Calu3 (cell line): ENCODE results near the gene CALY. TPM values are rescaled to one million over a fixed set of nuclear protein-coding genes. Genes with fewer than 3 reads are reported as not detected.

Source experiments
- BruUV-seq: library from RNA; stranded (reverse); fragments of 400-500 nt; replicated peaks from 2 replicates; lab custom pipeline; 2021; lab: Mats Ljungman, UMichigan
- CTCF ChIA-PET: fragments of 300-600 bp; sonication (Branson Sonifier 250); formaldehyde crosslinking; loops from one replicate; lab custom pipeline; 2022; ENCODE audit warnings: antibody characterized with exemption; lab: Charles Lee
- DNase-seq: peaks from one replicate; pipeline ENCODE4 v3.0.0; 2022
- H3K27ac Mint-ChIP-seq: one replicate; pipeline ENCODE4 v1.8.0; 2022; ENCODE audit warnings: mixed read lengths; ENCODE audit not compliant: unreplicated experiment
- H3K27me3 Mint-ChIP-seq: one replicate; pipeline ENCODE4 v1.8.0; 2022; ENCODE audit warnings: mixed read lengths; ENCODE audit not compliant: unreplicated experiment
- H3K36me3 Mint-ChIP-seq: one replicate; pipeline ENCODE4 v1.8.0; 2022; ENCODE audit warnings: mild to moderate bottlenecking, moderate library complexity, mixed read lengths; ENCODE audit not compliant: insufficient read depth, unreplicated experiment
- H3K4me1 Mint-ChIP-seq: one replicate; pipeline ENCODE4 v1.8.0; 2022; ENCODE audit warnings: mild to moderate bottlenecking, low read depth, mixed read lengths; ENCODE audit not compliant: unreplicated experiment
- H3K4me3 Mint-ChIP-seq: one replicate; pipeline ENCODE4 v1.8.0; 2022; ENCODE audit warnings: mild to moderate bottlenecking, low read depth, moderate library complexity, mixed read lengths; ENCODE audit not compliant: unreplicated experiment
- H3K9me3 Mint-ChIP-seq: one replicate; pipeline ENCODE4 v1.8.0; 2022; ENCODE audit warnings: low read depth, mixed read lengths; ENCODE audit not compliant: unreplicated experiment
- intact Hi-C: fragments of 100-400 bp; cut with micrococcal nuclease; formaldehyde crosslinking; loops from one replicate; pipeline ENCODE4 v1.10.0; 2022; ENCODE audit not compliant: unreplicated experiment
- total RNA-seq: library from RNA; stranded (reverse); gene quantifications from 2 replicates; pipeline ENCODE4 v1.2.3, GENCODE V29; 2022
- TF ChIP-seq, protein P1 (sequence below): fragments of 200-600 bp; IDR thresholded peaks from one replicate; pipeline ENCODE4 v1.8.0; 2022; ENCODE audit warnings: antibody characterized with exemption; ENCODE audit not compliant: unreplicated experiment

The CALY gene
- total RNA-seq, 1 experiment from 2014 or later, result not detected

GRCh38 chr10:133335246-133336117, 1.2 kb downstream of the CALY start:
- CTCF ChIA-PET, result no interaction called here
- H3K9me3 Mint-ChIP-seq, result no peaks in the 10 kb centered on the region
- peak overlapping the region; percentile 14 for H3K27ac Mint-ChIP-seq
- BruUV-seq, result no TSS peak
- no peaks in the 10 kb centered on the region for H3K4me1 Mint-ChIP-seq
- intact Hi-C loops, result no loop called here
- H3K4me3 Mint-ChIP-seq, result peak overlapping the region; percentile 59
- peaks cover 45% of the 10 kb centered on the region for H3K27me3 Mint-ChIP-seq
- peaks cover 9% of the 10 kb centered on the region for H3K36me3 Mint-ChIP-seq
- TF ChIP-seq, protein P1, sequence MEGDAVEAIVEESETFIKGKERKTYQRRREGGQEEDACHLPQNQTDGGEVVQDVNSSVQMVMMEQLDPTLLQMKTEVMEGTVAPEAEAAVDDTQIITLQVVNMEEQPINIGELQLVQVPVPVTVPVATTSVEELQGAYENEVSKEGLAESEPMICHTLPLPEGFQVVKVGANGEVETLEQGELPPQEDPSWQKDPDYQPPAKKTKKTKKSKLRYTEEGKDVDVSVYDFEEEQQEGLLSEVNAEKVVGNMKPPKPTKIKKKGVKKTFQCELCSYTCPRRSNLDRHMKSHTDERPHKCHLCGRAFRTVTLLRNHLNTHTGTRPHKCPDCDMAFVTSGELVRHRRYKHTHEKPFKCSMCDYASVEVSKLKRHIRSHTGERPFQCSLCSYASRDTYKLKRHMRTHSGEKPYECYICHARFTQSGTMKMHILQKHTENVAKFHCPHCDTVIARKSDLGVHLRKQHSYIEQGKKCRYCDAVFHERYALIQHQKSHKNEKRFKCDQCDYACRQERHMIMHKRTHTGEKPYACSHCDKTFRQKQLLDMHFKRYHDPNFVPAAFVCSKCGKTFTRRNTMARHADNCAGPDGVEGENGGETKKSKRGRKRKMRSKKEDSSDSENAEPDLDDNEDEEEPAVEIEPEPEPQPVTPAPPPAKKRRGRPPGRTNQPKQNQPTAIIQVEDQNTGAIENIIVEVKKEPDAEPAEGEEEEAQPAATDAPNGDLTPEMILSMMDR, result no peak
- peak; percentile 38 for DNase-seq

DNA sequence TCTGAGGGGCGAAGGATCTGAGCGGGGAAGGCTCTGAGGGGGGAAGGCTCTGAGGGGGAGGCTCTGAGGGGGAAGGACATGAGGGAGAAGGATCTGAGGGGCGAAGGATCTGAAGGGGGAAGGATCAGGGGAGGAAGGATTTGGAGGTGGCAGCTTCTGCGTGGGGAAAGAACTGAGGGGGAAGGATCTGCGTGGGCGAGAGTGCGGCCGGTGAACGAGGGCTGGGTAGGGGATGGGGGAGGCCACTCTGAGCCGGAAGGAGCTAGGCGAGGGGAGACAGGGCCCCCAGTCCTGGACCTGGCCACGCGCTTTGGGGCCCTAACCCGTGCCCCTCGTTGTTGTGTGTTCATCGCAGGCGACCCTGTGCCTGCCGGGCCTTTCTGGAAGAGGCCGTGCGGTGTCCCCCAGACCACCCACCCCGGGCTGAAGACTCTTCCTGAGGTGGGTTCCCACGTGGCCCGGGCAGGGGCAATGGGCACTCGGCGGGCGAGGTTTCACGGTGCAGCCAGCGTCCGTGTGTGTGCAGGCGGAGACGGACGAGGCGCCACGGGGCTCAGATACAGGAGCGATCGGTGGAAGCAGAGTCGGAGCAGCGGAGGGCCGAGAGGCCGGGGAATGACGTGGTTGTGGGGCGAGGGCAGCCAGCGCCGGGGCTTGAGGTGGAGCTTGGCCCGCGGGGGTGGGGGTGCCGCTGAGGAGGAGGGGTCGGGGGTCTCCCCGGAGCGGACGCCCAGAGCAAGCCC, 2.0 kb downstream of the CALY start:
- peaks cover 53% of the 10 kb centered on the region for H3K27me3 Mint-ChIP-seq
- TF ChIP-seq, protein P1, result no peak
- peak overlapping the region; percentile 14 for H3K27ac Mint-ChIP-seq
- H3K4me1 Mint-ChIP-seq, result peaks cover 6% of the 10 kb centered on the region
- no peak for DNase-seq
- peaks cover 9% of the 10 kb centered on the region for H3K36me3 Mint-ChIP-seq
- CTCF ChIA-PET, result no interaction called here
- BruUV-seq, result no TSS peak
- no peaks in the 10 kb centered on the region for H3K9me3 Mint-ChIP-seq
- peak overlapping the region; percentile 59 for H3K4me3 Mint-ChIP-seq
- intact Hi-C loops, result no loop called here

- BruUV-seq, result no TSS peak
- no peak overlapping the region for H3K27ac Mint-ChIP-seq
- intact Hi-C loops, result no loop called here
- peaks cover 64% of the 10 kb centered on the region for H3K27me3 Mint-ChIP-seq
- H3K36me3 Mint-ChIP-seq, result peaks cover 9% of the 10 kb centered on the region
- H3K4me1 Mint-ChIP-seq, result peaks cover 11% of the 10 kb centered on the region
- H3K4me3 Mint-ChIP-seq, result no peak overlapping the region
- CTCF ChIA-PET, result no interaction called here
- TF ChIP-seq, protein P1, result no peak
- no peak for DNase-seq
- no peaks in the 10 kb centered on the region for H3K9me3 Mint-ChIP-seq
Measured at GRCh38 chr10:133332936-133333699, 3.6 kb downstream of the CALY start.
